MM.1S (cell line): Measurements from ENCODE around the gene CADM3.

Source experiments
- DNase-seq: peaks from one replicate; pipeline ENCODE4 v3.0.0-alpha.2; 2015
- H2AFZ ChIP-seq: fragments of 300-600 bp; sonication (generic); 2 replicates; pipeline ENCODE4 v1.6.0; 2016; ENCODE audit warnings: antibody characterized with exemption, low read length
- H3F3A ChIP-seq: fragments of 300-600 bp; sonication (generic); 2 replicates; pipeline ENCODE4 v1.6.1; 2016; ENCODE audit warnings: mild to moderate bottlenecking, antibody characterized with exemption, low read length, moderate library complexity, mixed read lengths; ENCODE audit not compliant: insufficient read depth
- H3K27ac ChIP-seq: fragments of 300-600 bp; sonication (generic); 2 replicates; pipeline ENCODE4 v1.5.1; 2016; ENCODE audit warnings: mild to moderate bottlenecking, low read length
- H3K27me3 ChIP-seq: fragments of 300-600 bp; sonication (generic); replicated peaks from 2 replicates; pipeline ENCODE4 v1.6.0; 2016; ENCODE audit warnings: low read length; ENCODE audit not compliant: insufficient read depth
- H3K36me3 ChIP-seq: fragments of 300-600 bp; sonication (generic); replicated peaks from 2 replicates; pipeline ENCODE4 v1.6.1; 2016; ENCODE audit warnings: mild to moderate bottlenecking, low read length, mixed read lengths; ENCODE audit not compliant: insufficient read depth
- H3K4me1 ChIP-seq: fragments of 300-600 bp; sonication (generic); 2 replicates; pipeline ENCODE4 v1.6.1; 2016; ENCODE audit warnings: low read length, mixed read lengths
- H3K4me2 ChIP-seq: fragments of 300-600 bp; sonication (generic); 2 replicates; pipeline ENCODE4 v1.6.0; 2016; ENCODE audit warnings: low read depth, low read length
- H3K4me3 ChIP-seq: fragments of 300-600 bp; sonication (generic); 2 replicates; pipeline ENCODE4 v1.5.1; 2016; ENCODE audit warnings: low read length, mixed read lengths
- H3K79me2 ChIP-seq: fragments of 300-600 bp; sonication (generic); 2 replicates; pipeline ENCODE4 v1.6.1; 2016; ENCODE audit warnings: mixed run types, low read length, mixed read lengths
- H3K9ac ChIP-seq: fragments of 300-600 bp; sonication (generic); 2 replicates; pipeline ENCODE4 v1.6.1; 2016; ENCODE audit warnings: low read length, mixed read lengths
- H3K9me2 ChIP-seq: fragments of 300-600 bp; sonication (generic); replicated peaks from 2 replicates; pipeline ENCODE4 v1.6.1; 2016; ENCODE audit warnings: mild to moderate bottlenecking, low read length, mixed read lengths; ENCODE audit not compliant: insufficient read depth
- H3K9me3 ChIP-seq: fragments of 300-600 bp; sonication (generic); replicated peaks from 2 replicates; pipeline ENCODE4 v1.6.1; 2016; ENCODE audit warnings: mild to moderate bottlenecking, low read length, mixed read lengths; ENCODE audit not compliant: insufficient read depth
- H4K20me1 ChIP-seq: fragments of 300-600 bp; sonication (generic); 2 replicates; pipeline ENCODE4 v1.6.1; 2016; ENCODE audit warnings: mild to moderate bottlenecking, low read length, moderate library complexity, mixed read lengths; ENCODE audit not compliant: insufficient read depth
- CTCF ChIP-seq: fragments of 300-600 bp; sonication (generic); IDR thresholded peaks from 2 replicates; pipeline ENCODE4 v1.5.1; 2016; ENCODE audit warnings: antibody characterized with exemption, low read length, mixed read lengths
- EZH2 ChIP-seq: fragments of 300-600 bp; sonication (generic); optimal IDR thresholded peaks from 2 replicates; pipeline ENCODE3; 2017; ENCODE audit warnings: low read depth, mild to moderate bottlenecking, antibody characterized with exemption, low read length, mixed read lengths
- EZH2phosphoT487 ChIP-seq: fragments of 300-600 bp; sonication (generic); IDR thresholded peaks from 2 replicates; pipeline ENCODE4 v1.6.1; 2018; ENCODE audit warnings: antibody characterized with exemption, low read length

CADM3 gene

GRCh38 chr1:159142726-159143510 is 28.5 kb upstream of the CADM3 start:
- Histone ChIP-seq H3F3A (no peaks in the 10 kb centered on the region), H3K79me2 (no peaks in the 10 kb centered on the region), H3K27me3 (no peaks in the 10 kb centered on the region), H3K27ac (no peak overlapping the region), H3K4me3 (no peak overlapping the region), H3K9me2 (no peaks in the 10 kb centered on the region), H4K20me1 (no peaks in the 10 kb centered on the region), H3K4me2 (no peak overlapping the region), H3K36me3 (no peaks in the 10 kb centered on the region), H3K4me1 (no peaks in the 10 kb centered on the region), H3K9ac (no peak overlapping the region), H2AFZ (no peak overlapping the region), H3K9me3 (no peaks in the 10 kb centered on the region)
- TF ChIP-seq EZH2phosphoT487 (no peak), EZH2 (no peak), CTCF (no peak)
- no peak for DNase-seq

- Histone ChIP-seq H3K27me3 (no peaks in the 10 kb centered on the region), H3K4me2 (no peak overlapping the region), H3K27ac (no peak overlapping the region), H3K36me3 (no peaks in the 10 kb centered on the region), H3K9me2 (no peaks in the 10 kb centered on the region), H2AFZ (no peak overlapping the region), H3K4me1 (no peaks in the 10 kb centered on the region), H3F3A (no peaks in the 10 kb centered on the region), H3K4me3 (no peak overlapping the region), H3K9me3 (no peaks in the 10 kb centered on the region), H4K20me1 (no peaks in the 10 kb centered on the region), H3K79me2 (no peaks in the 10 kb centered on the region), H3K9ac (no peak overlapping the region)
- no peak for DNase-seq
- TF ChIP-seq EZH2phosphoT487 = no peak
- TF ChIP-seq CTCF = no peak
- no peak for TF ChIP-seq EZH2
Observed at GRCh38 chr1:159144571-159144970, 26.8 kb upstream of the CADM3 start.

GRCh38 chr1:159146980-159147379 is 24.4 kb upstream of the CADM3 start:
- Histone ChIP-seq H3K27ac (no peak overlapping the region), H3K4me2 (no peak overlapping the region), H2AFZ (no peak overlapping the region), H3K27me3 (no peaks in the 10 kb centered on the region), H3K79me2 (no peaks in the 10 kb centered on the region), H3K4me1 (no peaks in the 10 kb centered on the region), H3K4me3 (no peak overlapping the region), H3K9me2 (no peaks in the 10 kb centered on the region), H3F3A (no peaks in the 10 kb centered on the region), H3K9me3 (no peaks in the 10 kb centered on the region), H4K20me1 (no peaks in the 10 kb centered on the region), H3K36me3 (no peaks in the 10 kb centered on the region), H3K9ac (no peak overlapping the region)
- no peak for TF ChIP-seq EZH2
- no peak for TF ChIP-seq EZH2phosphoT487
- no peak for TF ChIP-seq CTCF
- no peak for DNase-seq
